Lung (tissue), 12 donors: Measurements from ENCODE around the gene GPC6. TPM values are rescaled to one million over a fixed set of nuclear protein-coding genes. Genes with fewer than 3 reads are reported as not detected.

Experiments
- ATAC-seq: fragments of 200-7000 bp; cut with Tn5 transposase; one replicate; pipeline ENCODE4 v1.9.1; 2020; ENCODE audit warnings: moderate number of reproducible peaks; ENCODE audit not compliant: insufficient read depth, low FRiP score
- DNase-seq, 3 donors: peaks; one replicate each; pipeline ENCODE4 v3.0.0-alpha.2; 2013 to 2017
- H3K27ac ChIP-seq, 2 donors: one replicate each; pipeline ENCODE4 v1.5.1; 2013; ENCODE audit warnings: mild to moderate bottlenecking in 2 of 2, moderate library complexity in 2 of 2, control low read depth in 1 of 2, inconsistent platforms in 1 of 2, low read depth in 1 of 2, low read length in 1 of 2
- H3K27me3 ChIP-seq, 3 donors: one replicate each; pipeline ENCODE4 v1.5.1; 2013; ENCODE audit warnings: low read length in 2 of 3; ENCODE audit not compliant: control insufficient read depth in 3 of 3, insufficient read depth in 3 of 3
- H3K36me3 ChIP-seq, 4 donors: one replicate each; pipeline ENCODE4 v1.5.1; 2013; ENCODE audit warnings: low read length in 4 of 4, mild to moderate bottlenecking in 1 of 4, moderate library complexity in 1 of 4; ENCODE audit not compliant: control insufficient read depth in 4 of 4, insufficient read depth in 4 of 4
- H3K4me1 ChIP-seq, 5 donors: one replicate each; pipeline ENCODE4 v1.5.1; 2013; ENCODE audit warnings: low read length in 5 of 5, mild to moderate bottlenecking in 2 of 5, moderate library complexity in 1 of 5; ENCODE audit not compliant: control insufficient read depth in 5 of 5, insufficient read depth in 5 of 5
- H3K4me3 ChIP-seq: one replicate; pipeline ENCODE4 v1.5.1; 2013; ENCODE audit warnings: mild to moderate bottlenecking, control low read depth, moderate library complexity
- H3K9ac ChIP-seq, 2 donors: one replicate each; pipeline ENCODE4 v1.5.1; 2013; ENCODE audit warnings: low read length in 2 of 2, control low read depth in 1 of 2; ENCODE audit not compliant: insufficient read depth in 1 of 2
- H3K9me3 ChIP-seq, 4 donors: one replicate each; pipeline ENCODE4 v1.5.1; 2013; ENCODE audit warnings: low read length in 3 of 4, mild to moderate bottlenecking in 1 of 4, moderate library complexity in 1 of 4; ENCODE audit not compliant: control insufficient read depth in 4 of 4, insufficient read depth in 3 of 4
- CTCF ChIP-seq: IDR thresholded peaks from 2 replicates; pipeline ENCODE4 v1.5.1; 2012; ENCODE audit warnings: mild to moderate bottlenecking; ENCODE audit errors: control extremely low read depth, extremely low read depth
- WGBS, 2 donors: extraction: QIAGEN DNeasy Blood & Tissue Kit; methylation state at CpG; one replicate each; pipeline ENCODE4 v1.1.7; 2013; 5-methylcytosine and 5-hydroxymethylcytosine counted together
- polyA plus RNA-seq, 2 donors: library from polyadenylated mRNA; stranded (reverse); fragments of 200-250 nt; gene quantifications; one replicate each; pipeline ENCODE4 v1.2.1, GENCODE V29; 2013
- total RNA-seq, 2 donors: library from RNA; depleted of rRNA in 1 of 2; stranded (reverse); fragments of >200 nt in 1 of 2; gene quantifications; one replicate each; pipeline ENCODE4 v1.2.1, GENCODE V29; 2014 to 2021
- donor health status: control.
- donor health status: control.
- donor health status: Bipolar disorder and iron deficiency.
- donor health status: healthy.
- donor health status: DM: yes; HTN: yes; CAD: no.

Gene GPC6
- total and polyA plus RNA-seq, 4 donors: 0.45 to 31.4 (median 4.8) TPM

GRCh38 chr13:93915269-93915809 is 688.7 kb downstream of the GPC6 start:
- no peaks in the 10 kb centered on the region for H3K36me3 ChIP-seq
- H3K4me1 ChIP-seq: no peaks in the 10 kb centered on the region
- 76 to 88% methylated on average over 1 of the region's 1 CpG for WGBS, 2 donors
- no peak overlapping the region for H3K4me3 ChIP-seq
- TF ChIP-seq CTCF: no peak
- DNase-seq (peak in 2 of 3 donors; percentile 26 to 35), ATAC-seq (no peak)
- no peak overlapping the region for H3K9ac ChIP-seq
- no peaks in the 10 kb centered on the region for H3K27me3 ChIP-seq
- H3K27ac ChIP-seq: no peak overlapping the region
- peaks cover 0 to 3% (median 0%) of the 10 kb centered on the region in 4 donors for H3K9me3 ChIP-seq

GRCh38 chr13:93922063-93922855 is 695.7 kb downstream of the GPC6 start:
- H3K4me1 ChIP-seq: no peaks in the 10 kb centered on the region
- H3K9me3 ChIP-seq: peaks cover 0 to 7% (median 0%) of the 10 kb centered on the region in 4 donors
- ATAC-seq: no peak
- no peak overlapping the region for H3K4me3 ChIP-seq
- no peak for TF ChIP-seq CTCF
- H3K27me3 ChIP-seq: no peaks in the 10 kb centered on the region
- no peak overlapping the region for H3K9ac ChIP-seq
- no peak for DNase-seq
- H3K36me3 ChIP-seq: no peaks in the 10 kb centered on the region
- no peak overlapping the region for H3K27ac ChIP-seq
- 77 to 80% methylated on average over 5 of the region's 5 CpGs for WGBS, 2 donors

GRCh38 chr13:93925990-93926389 is 699.4 kb downstream of the GPC6 start:
- H3K9me3 ChIP-seq: peaks cover 0 to 6% (median 0%) of the 10 kb centered on the region in 4 donors
- ATAC-seq (no peak), DNase-seq (no peak)
- H3K4me1 ChIP-seq: no peaks in the 10 kb centered on the region
- TF ChIP-seq CTCF: no peak
- H3K27ac ChIP-seq: no peak overlapping the region
- 80 to 93% methylated on average over 1 of the region's 1 CpG for WGBS, 2 donors
- no peaks in the 10 kb centered on the region for H3K27me3 ChIP-seq
- no peaks in the 10 kb centered on the region for H3K36me3 ChIP-seq
- no peak overlapping the region for H3K4me3 ChIP-seq
- H3K9ac ChIP-seq: no peak overlapping the region
